ENCODE results near the gene RPL10.

RPL10 gene

GRCh38 chrX:154362085-154362742 lies 36.0 kb upstream of the RPL10 start:
- DNase-seq = no peak

- DNase-seq = no peak
These were observed 34.3 kb upstream of the RPL10 start for GRCh38 chrX:154363706-154364439.

- no peak for DNase-seq
These were observed 33.1 kb upstream of the RPL10 start for GRCh38 chrX:154365052-154365600.

GRCh38 chrX:154365997-154366665 lies 32.0 kb upstream of the RPL10 start:
- no peak for DNase-seq

GRCh38 chrX:154366666-154367055 lies 31.5 kb upstream of the RPL10 start:
- DNase-seq = no peak

- no peak for DNase-seq
These were observed 30.5 kb upstream of the RPL10 start for GRCh38 chrX:154367474-154368308.

- no peak for DNase-seq
These were observed 29.3 kb upstream of the RPL10 start for GRCh38 chrX:154368630-154369448.

GRCh38 chrX:154369449-154370299 lies 28.5 kb upstream of the RPL10 start:
- DNase-seq = peak; percentile 68

GRCh38 chrX:154370300-154371016 lies 27.7 kb upstream of the RPL10 start:
- no peak for DNase-seq

GRCh38 chrX:154371017-154371788 lies 27.0 kb upstream of the RPL10 start:
- peak; percentile 82 for DNase-seq

- DNase-seq = no peak
These were observed 26.3 kb upstream of the RPL10 start for GRCh38 chrX:154371789-154372300.

- no peak for DNase-seq
These were observed 25.6 kb upstream of the RPL10 start for GRCh38 chrX:154372612-154373022.

- peak; percentile 79 for DNase-seq
These were observed 24.6 kb upstream of the RPL10 start for GRCh38 chrX:154373340-154374306.

GRCh38 chrX:154374313-154375155 lies 23.6 kb upstream of the RPL10 start, which contains the start of gene FLNA:
Gene FLNA (minus strand): TSS chrX:154374634. CDS start chrX:154371245, 3,389 bp downstream.
- DNase-seq = peak; percentile 43

- no peak for DNase-seq
These were observed 23.0 kb upstream of the RPL10 start for GRCh38 chrX:154375156-154375504.

- DNase-seq = no peak
These were observed 21.4 kb upstream of the RPL10 start for GRCh38 chrX:154376774-154377173.
